DMS79 (cell line): Measurements from ENCODE around the gene ARGLU1.
"Not testable (repeated sequence)": the region's sequence is repeated elsewhere in the genome, so short reads cannot be mapped to it uniquely, and the experiment has no call there.

ENCODE experiments used
- DNase-seq: peaks from one replicate; lab custom pipeline; 2025; lab: John Stamatoyannopoulos, UW

The ARGLU1 gene, protein sequence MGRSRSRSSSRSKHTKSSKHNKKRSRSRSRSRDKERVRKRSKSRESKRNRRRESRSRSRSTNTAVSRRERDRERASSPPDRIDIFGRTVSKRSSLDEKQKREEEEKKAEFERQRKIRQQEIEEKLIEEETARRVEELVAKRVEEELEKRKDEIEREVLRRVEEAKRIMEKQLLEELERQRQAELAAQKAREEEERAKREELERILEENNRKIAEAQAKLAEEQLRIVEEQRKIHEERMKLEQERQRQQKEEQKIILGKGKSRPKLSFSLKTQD

DNA sequence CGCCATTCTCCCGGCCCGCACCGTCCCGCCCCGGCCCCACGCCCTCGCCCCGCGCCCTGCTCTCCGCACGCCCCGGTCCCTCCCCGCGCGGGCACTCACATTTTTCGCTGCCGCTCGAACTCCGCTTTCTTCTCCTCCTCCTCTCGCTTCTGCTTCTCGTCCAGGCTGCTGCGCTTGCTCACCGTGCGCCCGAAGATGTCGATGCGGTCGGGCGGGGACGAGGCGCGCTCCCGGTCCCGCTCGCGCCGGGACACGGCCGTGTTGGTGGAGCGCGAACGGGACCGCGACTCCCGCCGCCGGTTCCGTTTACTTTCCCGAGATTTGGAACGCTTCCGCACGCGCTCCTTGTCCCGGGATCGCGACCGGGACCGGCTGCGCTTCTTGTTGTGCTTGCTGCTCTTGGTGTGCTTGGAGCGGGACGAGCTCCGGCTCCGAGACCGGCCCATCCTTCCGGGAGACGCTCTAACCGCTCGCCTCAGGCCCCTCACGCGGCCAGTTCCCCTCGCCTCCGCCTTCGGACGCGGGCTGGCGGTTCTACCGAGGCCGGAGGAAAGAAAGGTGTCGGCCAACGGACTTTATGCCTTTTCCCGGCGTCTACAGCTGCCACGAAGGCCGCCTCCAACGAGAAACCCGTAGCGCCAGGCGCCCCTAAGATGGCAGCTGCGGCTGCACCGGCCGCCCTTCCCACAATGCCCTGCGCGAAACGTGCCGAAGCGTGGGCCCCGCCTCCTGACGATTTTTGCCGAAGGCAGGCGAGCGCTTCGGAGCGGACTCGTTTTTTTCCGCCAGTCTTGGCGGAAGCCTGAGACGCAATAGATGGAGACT lies at the start of gene ARGLU1:
ARGLU1 (minus strand) TSS at position 664 of the 825 bp plus-strand sequence; CDS start at position 446, 218 bp downstream.
- peak; percentile 96 for DNase-seq

DNA sequence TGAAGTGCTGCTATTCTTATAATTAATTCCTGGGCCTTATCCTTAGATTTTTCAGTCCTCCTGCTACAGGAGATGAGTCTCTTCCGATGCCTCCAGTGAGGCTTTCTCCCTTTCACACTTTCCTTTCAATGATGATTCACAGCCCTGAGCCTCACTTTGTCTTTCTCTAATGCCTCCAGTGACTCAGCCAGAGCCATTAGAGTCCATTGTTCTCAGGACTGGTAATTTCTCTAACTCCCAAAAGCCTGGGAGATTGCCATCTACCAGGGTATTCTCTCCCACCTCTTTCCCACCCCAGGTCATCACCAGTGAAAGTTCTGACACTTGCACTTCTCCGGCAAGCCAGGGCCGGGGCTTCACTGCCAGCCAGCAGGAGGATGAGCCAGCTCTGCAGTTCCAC lies 49.6 kb upstream of the ARGLU1 start:
- no peak for DNase-seq

DNA sequence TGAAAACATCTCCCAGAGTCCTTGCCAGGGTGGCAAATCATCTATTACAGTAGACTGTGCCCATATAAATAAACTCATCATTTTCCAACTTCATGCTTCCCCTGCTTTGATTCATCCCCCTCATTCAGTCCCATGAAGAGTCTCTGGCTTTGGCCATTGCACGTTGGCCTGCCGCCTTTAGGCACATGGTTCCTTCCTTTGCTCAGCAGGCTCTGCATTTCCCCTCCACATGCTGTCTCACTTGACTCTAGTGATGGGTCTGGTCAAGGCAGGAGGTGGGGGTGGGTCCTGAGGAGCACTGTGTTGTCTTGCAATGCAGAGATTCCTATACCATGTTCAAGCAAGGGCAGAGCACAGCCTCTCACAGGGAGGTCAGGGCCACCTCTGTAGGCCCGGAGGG lies 48.8 kb upstream of the ARGLU1 start:
- no peak for DNase-seq

DNA sequence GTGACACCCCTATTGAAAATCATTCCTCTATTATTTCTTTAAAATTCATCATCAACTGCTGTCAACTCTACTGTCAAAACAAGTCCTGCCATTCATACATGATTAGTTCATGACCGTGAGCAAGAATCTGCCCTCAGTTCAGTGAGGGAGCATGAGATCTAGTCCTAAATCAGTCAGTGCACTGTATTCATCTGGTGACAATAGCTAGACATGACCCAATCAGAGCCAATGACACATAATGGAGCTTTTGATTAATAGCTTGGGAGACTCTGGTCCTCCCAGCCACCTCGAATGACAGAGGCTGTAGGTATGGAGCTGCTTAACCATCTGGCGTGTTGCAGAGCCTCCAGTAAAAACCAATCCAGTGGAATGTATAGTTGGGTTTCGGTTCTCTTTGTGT lies 46.9 kb upstream of the ARGLU1 start:
- DNase-seq: no peak

GRCh38 chr13:106612688-106613087 lies 44.8 kb upstream of the ARGLU1 start:
- no peak for DNase-seq

GRCh38 chr13:106610486-106610885 lies 42.5 kb upstream of the ARGLU1 start:
- no peak for DNase-seq

GRCh38 chr13:106609116-106609515 lies 41.2 kb upstream of the ARGLU1 start:
- no peak for DNase-seq

- no peak for DNase-seq
Measured at GRCh38 chr13:106603546-106603945, 35.6 kb upstream of the ARGLU1 start.

- peak; percentile 85 for DNase-seq
Measured at GRCh38 chr13:106602178-106602577, 34.2 kb upstream of the ARGLU1 start.

DNA sequence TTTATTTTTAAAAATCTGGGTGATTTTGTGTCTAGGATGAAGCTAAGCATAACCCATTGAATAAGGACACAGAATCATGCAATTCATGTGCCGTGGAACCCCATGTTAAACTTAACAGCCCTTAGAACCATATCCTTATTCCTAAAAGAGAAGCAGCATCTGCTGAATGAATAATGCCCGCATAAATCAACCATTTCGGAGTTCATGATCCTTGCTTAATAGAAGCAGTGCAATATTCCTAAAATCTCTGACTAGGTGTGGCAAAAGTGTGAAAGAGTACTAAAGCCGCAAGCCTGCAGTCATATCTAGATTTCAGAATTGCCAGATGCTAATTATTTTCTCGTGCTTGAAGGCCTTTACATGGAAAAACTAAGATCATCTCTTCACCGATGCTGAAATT lies 33.6 kb upstream of the ARGLU1 start:
- no peak for DNase-seq

- not testable (repeated sequence) for DNase-seq
Measured at GRCh38 chr13:106600798-106601135, 32.8 kb upstream of the ARGLU1 start.

GRCh38 chr13:106599875-106600797 lies 32.2 kb upstream of the ARGLU1 start:
- no peak for DNase-seq

DNA sequence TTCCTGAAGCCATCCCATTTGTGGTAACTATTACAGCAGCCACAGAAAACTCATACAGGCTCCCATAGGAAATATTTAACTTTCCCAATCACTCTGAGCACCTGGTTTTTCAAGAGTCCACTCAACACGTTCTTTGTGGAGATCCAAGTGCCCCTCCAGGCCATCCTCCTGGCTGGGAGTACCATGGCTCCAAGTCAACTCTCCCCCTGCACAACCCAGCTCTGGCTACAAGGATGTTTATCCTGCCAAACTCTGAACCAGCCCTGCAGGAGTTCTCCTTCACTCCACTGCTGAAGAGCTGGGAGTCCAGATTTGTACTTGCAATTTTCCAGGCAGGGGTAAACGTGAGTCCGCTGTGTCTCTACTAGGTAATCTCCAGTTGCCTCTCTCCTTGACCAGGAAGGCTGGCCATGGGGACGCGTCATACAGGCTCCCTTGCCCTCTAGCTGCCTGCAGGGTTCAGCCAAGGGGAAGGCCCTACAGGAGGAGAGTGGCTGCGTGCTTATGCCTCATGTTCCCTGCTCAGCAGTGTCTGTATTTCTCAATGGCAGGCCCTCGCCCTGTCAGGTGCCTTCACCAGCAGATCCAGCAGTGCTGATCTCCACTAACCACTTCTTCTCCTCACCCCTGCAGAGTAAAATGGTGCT lies 29.9 kb upstream of the ARGLU1 start:
- peak; percentile 67 for DNase-seq

GRCh38 chr13:106597186-106597585 lies 29.2 kb upstream of the ARGLU1 start:
- DNase-seq: no peak

DNA sequence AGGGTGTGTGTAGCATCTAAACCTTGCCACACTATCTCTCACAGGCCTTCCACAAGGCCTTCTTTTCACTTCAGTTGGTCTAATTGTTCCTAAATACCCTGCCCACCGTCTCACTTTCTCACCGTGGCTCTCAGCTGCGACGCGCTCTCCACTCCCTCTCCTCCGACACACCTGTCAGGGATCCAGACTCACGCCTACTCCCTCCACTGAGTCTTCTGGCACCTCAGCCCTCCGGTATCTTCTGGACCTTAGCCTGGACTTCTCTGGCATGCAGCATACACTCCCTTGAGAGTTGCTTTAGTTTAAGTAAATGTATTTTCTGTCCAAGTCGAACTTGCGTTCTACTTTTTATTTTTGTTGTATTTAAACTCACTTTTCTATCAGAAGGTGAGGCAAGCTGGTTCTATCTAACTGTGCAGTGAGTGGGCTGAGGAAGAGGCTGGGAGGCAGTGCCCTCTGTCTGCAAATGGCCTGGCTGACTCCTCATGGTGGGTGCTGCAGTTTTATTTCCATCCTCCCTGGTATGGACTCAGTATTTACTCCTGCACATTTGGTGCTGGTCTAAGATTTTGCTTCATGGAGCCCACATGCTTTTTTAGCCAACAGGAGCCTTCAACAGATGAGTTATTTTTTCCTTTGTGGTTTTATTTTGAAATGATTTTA lies 28.5 kb upstream of the ARGLU1 start:
- no peak for DNase-seq

DNA sequence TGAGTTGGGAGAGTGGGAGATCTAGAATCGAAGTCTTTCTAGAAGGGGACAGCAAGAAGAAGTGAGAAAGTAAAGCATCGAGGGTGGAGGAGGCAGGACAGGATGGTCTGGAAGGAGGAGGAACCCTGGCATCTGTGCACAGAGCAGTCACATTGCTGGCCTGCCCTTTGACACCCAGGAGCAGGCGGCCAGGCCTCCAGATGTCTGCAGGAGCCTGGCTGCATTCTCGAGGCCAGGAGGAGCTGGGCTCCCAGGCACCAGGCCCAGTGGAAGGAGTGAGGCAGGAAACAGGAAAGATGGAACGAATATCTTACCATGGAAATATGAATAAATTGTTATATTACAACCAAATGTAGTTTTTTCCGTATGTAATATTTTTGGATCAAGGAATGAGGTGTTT lies 27.7 kb upstream of the ARGLU1 start:
- no peak for DNase-seq

DNA sequence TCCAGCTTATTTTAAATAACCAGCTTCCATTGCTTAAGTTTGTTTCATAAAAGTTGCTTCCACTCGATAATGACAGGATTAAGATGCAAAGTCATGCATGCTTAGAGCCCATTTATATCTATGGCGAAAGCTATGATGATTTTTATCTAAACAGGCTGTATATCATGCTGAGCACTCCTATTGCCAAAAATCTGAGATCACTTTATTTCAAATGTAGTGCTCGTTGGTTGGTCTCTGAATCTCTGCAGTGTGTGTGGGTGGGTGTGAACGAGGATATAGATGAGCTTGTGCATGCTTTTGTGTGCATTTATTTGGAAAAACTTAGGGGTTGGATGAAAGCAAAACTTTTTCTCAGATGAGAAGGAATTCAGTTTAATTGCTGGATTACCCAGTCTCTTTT lies 27.0 kb upstream of the ARGLU1 start:
- DNase-seq: no peak

DNA sequence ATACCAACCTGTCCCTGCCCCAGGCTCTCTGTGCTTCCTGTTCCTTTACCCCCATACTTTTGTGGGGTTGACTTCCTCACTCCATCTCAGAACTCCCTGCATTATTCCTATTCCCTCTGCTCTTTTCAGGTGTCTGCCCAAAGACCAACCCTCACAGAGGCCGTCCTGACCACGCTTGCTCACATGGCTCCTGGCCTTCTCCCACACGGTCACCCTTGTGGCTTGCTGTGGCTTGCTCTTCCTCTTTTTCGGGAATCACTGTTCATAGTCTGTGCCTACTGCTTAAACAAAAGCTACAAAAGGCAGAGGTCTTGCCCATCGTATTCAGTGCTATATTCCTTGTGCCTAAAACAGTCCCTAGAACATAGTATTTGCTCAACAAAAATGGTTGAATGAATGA lies 25.2 kb upstream of the ARGLU1 start:
- DNase-seq: no peak

DNA sequence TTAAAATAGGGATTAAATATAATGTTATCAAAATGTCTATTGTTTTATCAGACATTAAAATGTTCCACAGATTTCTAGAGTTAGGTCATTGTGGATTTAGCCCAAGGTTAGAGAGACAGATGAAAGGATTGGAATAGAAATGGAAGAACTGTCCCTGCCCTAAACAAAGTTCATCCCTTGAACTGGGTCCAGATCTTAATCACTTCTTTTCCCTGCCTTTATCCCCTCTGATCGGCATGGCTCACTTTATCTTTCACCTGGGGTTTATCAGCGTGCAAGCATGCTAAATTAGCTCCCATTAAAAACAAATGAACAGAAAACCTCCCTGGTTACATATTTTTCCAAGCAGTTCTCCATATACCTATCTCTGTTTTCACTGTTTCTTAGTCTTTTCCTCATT lies 23.4 kb upstream of the ARGLU1 start:
- no peak for DNase-seq

- DNase-seq: no peak
Measured at GRCh38 chr13:106589716-106590115, 21.8 kb upstream of the ARGLU1 start.

GRCh38 chr13:106588367-106588766 lies 20.4 kb upstream of the ARGLU1 start:
- DNase-seq: no peak
